Gastrocnemius medialis (tissue), 4 donors: ENCODE data around the gene GALNT13.

Experiments
- CTCF ChIP-seq, 5 experiments: fragments of 450-650 bp in 3 of 5; fragments of 200-600 bp in 2 of 5; sonication (generic) in 2 of 5; IDR thresholded peaks in 4 of 5; conservative IDR thresholded peaks in 1 of 5; 1 replicate in 4 of 5; 2 replicates in 1 of 5; pipeline ENCODE4 v1.5.1; 2016 to 2019; ENCODE audit warnings: antibody characterized with exemption in 5 of 5, mild to moderate bottlenecking in 3 of 5, moderate library complexity in 3 of 5
- POLR2A ChIP-seq, 2 donors: fragments of 450-650 bp; IDR thresholded peaks; one replicate each; pipeline ENCODE4 v1.6.1; 2017; ENCODE audit warnings: antibody characterized with exemption in 2 of 2, mild to moderate bottlenecking in 2 of 2, moderate library complexity in 2 of 2

- TF ChIP-seq CTCF (IDR thresholded peaks at IDR 0.05 in 4 of 5, conservative IDR thresholded peaks at IDR 0.05 in 1 of 5) (no peak), POLR2A (IDR thresholded peaks at IDR 0.05) (no peak)
These were observed 321.5 kb downstream of the GALNT13 start for GRCh38 chr2:154193246-154193645.
